Neural cell (in vitro differentiated cells): ENCODE data around the gene EFTUD2.

Source experiments
- EP300 ChIP-seq: fragments of 450-650 bp; conservative IDR thresholded peaks from 2 replicates; pipeline ENCODE4 v1.6.1; 2014; ENCODE audit warnings: antibody characterized with exemption, mild to moderate bottlenecking, moderate library complexity; ENCODE audit not compliant: poor library complexity, severe bottlenecking
- REST ChIP-seq: IDR thresholded peaks from 2 replicates; pipeline ENCODE4 v1.6.1; 2012; ENCODE audit warnings: borderline replicate concordance
- TF ChIP-seq, protein P1 (sequence below): fragments of 450-650 bp; IDR thresholded peaks from 2 replicates; pipeline ENCODE4 v1.5.1; 2014; ENCODE audit warnings: antibody characterized with exemption, mild to moderate bottlenecking, moderate library complexity; ENCODE audit not compliant: poor library complexity, severe bottlenecking

- TF ChIP-seq EP300 (no peak), REST (no peak)
- TF ChIP-seq, protein P1, sequence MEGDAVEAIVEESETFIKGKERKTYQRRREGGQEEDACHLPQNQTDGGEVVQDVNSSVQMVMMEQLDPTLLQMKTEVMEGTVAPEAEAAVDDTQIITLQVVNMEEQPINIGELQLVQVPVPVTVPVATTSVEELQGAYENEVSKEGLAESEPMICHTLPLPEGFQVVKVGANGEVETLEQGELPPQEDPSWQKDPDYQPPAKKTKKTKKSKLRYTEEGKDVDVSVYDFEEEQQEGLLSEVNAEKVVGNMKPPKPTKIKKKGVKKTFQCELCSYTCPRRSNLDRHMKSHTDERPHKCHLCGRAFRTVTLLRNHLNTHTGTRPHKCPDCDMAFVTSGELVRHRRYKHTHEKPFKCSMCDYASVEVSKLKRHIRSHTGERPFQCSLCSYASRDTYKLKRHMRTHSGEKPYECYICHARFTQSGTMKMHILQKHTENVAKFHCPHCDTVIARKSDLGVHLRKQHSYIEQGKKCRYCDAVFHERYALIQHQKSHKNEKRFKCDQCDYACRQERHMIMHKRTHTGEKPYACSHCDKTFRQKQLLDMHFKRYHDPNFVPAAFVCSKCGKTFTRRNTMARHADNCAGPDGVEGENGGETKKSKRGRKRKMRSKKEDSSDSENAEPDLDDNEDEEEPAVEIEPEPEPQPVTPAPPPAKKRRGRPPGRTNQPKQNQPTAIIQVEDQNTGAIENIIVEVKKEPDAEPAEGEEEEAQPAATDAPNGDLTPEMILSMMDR, result no peak
Measured at GRCh38 chr17:44832805-44833204, 66.4 kb downstream of the EFTUD2 start.
